Neural cell (in vitro differentiated cells): ENCODE measurements around the gene KIF13A. TPM values are rescaled to one million over a fixed set of nuclear protein-coding genes. Genes with fewer than 3 reads are reported as not detected.

ENCODE experiments used
- H2AFZ ChIP-seq: fragments of 200-600, 300-800 bp; sonication (generic), shearing (Covaris generic); 2 replicates; pipeline ENCODE4 v1.6.0; 2014; ENCODE audit warnings: low read depth, mild to moderate bottlenecking, antibody characterized with exemption, low read length, moderate library complexity
- H3F3A ChIP-seq: fragments of 200-600 bp; shearing (Covaris generic); 2 replicates; pipeline ENCODE4 v1.6.1; 2016; ENCODE audit warnings: mild to moderate bottlenecking, moderate library complexity, mixed read lengths, antibody characterized with exemption, low read length; ENCODE audit not compliant: insufficient read depth, poor library complexity, severe bottlenecking
- H3K27ac ChIP-seq: fragments of 200-600, 300-800 bp; sonication (generic), shearing (Covaris generic); 2 replicates; pipeline ENCODE4 v1.5.1; 2014; ENCODE audit warnings: mild to moderate bottlenecking, low read length, moderate library complexity
- H3K27me3 ChIP-seq: fragments of 300-800, 200-600 bp; sonication (generic), shearing (Covaris generic); 2 replicates; pipeline ENCODE4 v1.6.0; 2014; ENCODE audit warnings: mild to moderate bottlenecking, low read depth, low read length, moderate library complexity; ENCODE audit not compliant: insufficient read depth
- H3K36me3 ChIP-seq: fragments of 300-800, 200-600 bp; sonication (generic), shearing (Covaris generic); 2 replicates; pipeline ENCODE4 v1.5.1; 2014; ENCODE audit warnings: mild to moderate bottlenecking, antibody characterized with exemption, low read length, moderate library complexity; ENCODE audit not compliant: insufficient read depth
- H3K4me2 ChIP-seq: fragments of 300-800, 200-600 bp; sonication (generic), shearing (Covaris generic); 2 replicates; pipeline ENCODE4 v1.6.0; 2014; ENCODE audit warnings: mild to moderate bottlenecking, low read length
- H3K4me3 ChIP-seq: fragments of 300-800, 200-600 bp; sonication (generic), shearing (Covaris generic); 2 replicates; pipeline ENCODE4 v1.5.1; 2014; ENCODE audit warnings: mild to moderate bottlenecking, low read length, moderate library complexity
- H3K79me2 ChIP-seq: fragments of 200-600 bp; shearing (Covaris generic); replicated peaks from 2 replicates; pipeline ENCODE4 v1.6.0; 2014; ENCODE audit warnings: mild to moderate bottlenecking, low read length, moderate library complexity; ENCODE audit not compliant: insufficient read depth
- H3K9ac ChIP-seq: fragments of 300-800, 200-600 bp; sonication (generic), shearing (Covaris generic); 2 replicates; pipeline ENCODE4 v1.6.1; 2016; ENCODE audit warnings: mild to moderate bottlenecking, low read length, mixed read lengths
- H3K9me2 ChIP-seq: fragments of 200-600 bp; shearing (Covaris generic); 2 replicates; pipeline ENCODE4 v1.6.1; 2016; ENCODE audit warnings: mild to moderate bottlenecking, low read length, mixed read lengths; ENCODE audit not compliant: insufficient read depth
- H3K9me3 ChIP-seq: fragments of 200-600, 300-800 bp; sonication (generic), shearing (Covaris generic); 2 replicates; pipeline ENCODE4 v1.6.1; 2016; ENCODE audit warnings: mild to moderate bottlenecking, mixed run types, low read length, moderate library complexity, mixed read lengths
- H4K20me1 ChIP-seq: fragments of 200-600 bp; shearing (Covaris generic); 2 replicates; pipeline ENCODE4 v1.6.1; 2016; ENCODE audit warnings: mild to moderate bottlenecking, mixed run types; ENCODE audit not compliant: insufficient read depth
- CTCF ChIP-seq: fragments of 450-650 bp; IDR thresholded peaks from 2 replicates; pipeline ENCODE4 v1.5.1; 2014; ENCODE audit warnings: antibody characterized with exemption, mild to moderate bottlenecking, moderate library complexity; ENCODE audit not compliant: poor library complexity, severe bottlenecking
- EP300 ChIP-seq: fragments of 450-650 bp; conservative IDR thresholded peaks from 2 replicates; pipeline ENCODE4 v1.6.1; 2014; ENCODE audit warnings: antibody characterized with exemption, mild to moderate bottlenecking, moderate library complexity; ENCODE audit not compliant: poor library complexity, severe bottlenecking
- EZH2 ChIP-seq: fragments of 200-600, 300-800 bp; shearing (Covaris generic), sonication (generic); IDR thresholded peaks from 2 replicates; pipeline ENCODE4 v1.6.1; 2014; ENCODE audit warnings: antibody characterized with exemption, low read length, borderline replicate concordance, mild to moderate bottlenecking; ENCODE audit not compliant: insufficient read depth, poor library complexity, severe bottlenecking
- MXI1 ChIP-seq: fragments of 450-650 bp; conservative IDR thresholded peaks from 2 replicates; pipeline ENCODE4 v1.6.1; 2014; ENCODE audit warnings: antibody characterized with exemption, mild to moderate bottlenecking; ENCODE audit not compliant: poor library complexity, severe bottlenecking
- POLR2AphosphoS5 ChIP-seq: IDR thresholded peaks from 2 replicates; pipeline ENCODE4 v1.6.1; 2012
- RAD21 ChIP-seq: fragments of 450-650 bp; conservative IDR thresholded peaks from 2 replicates; pipeline ENCODE4 v1.6.1; 2014; ENCODE audit warnings: antibody characterized with exemption, mild to moderate bottlenecking, moderate library complexity
- REST ChIP-seq: IDR thresholded peaks from 2 replicates; pipeline ENCODE4 v1.6.1; 2012; ENCODE audit warnings: borderline replicate concordance
- SMC3 ChIP-seq: fragments of 450-650 bp; conservative IDR thresholded peaks from 2 replicates; pipeline ENCODE4 v1.6.1; 2014; ENCODE audit warnings: antibody characterized with exemption, mild to moderate bottlenecking, moderate library complexity; ENCODE audit not compliant: poor library complexity
- TAF1 ChIP-seq: IDR thresholded peaks from 2 replicates; pipeline ENCODE4 v1.6.1; 2012; ENCODE audit warnings: low read depth
- polyA plus RNA-seq: library from polyadenylated mRNA; depleted of rRNA; stranded (reverse); fragments of >200 nt; gene quantifications from 2 replicates; pipeline ENCODE4 v1.2.3, GENCODE V29; 2014

Gene KIF13A
- polyA plus RNA-seq, 1 donor from 2014 or later = 9.4 TPM

- Histone ChIP-seq H3K79me2 (no peaks in the 10 kb centered on the region), H2AFZ (no peak overlapping the region), H3K36me3 (no peaks in the 10 kb centered on the region), H3K9me3 (no peaks in the 10 kb centered on the region), H3K4me2 (no peak overlapping the region), H4K20me1 (no peaks in the 10 kb centered on the region), H3K9ac (no peak overlapping the region), H3K9me2 (no peaks in the 10 kb centered on the region), H3F3A (no peaks in the 10 kb centered on the region), H3K27me3 (no peaks in the 10 kb centered on the region), H3K4me3 (no peak overlapping the region), H3K27ac (no peak overlapping the region)
- TF ChIP-seq POLR2AphosphoS5 = no peak
- no peak for TF ChIP-seq CTCF
- TF ChIP-seq SMC3 = no peak
- no peak for TF ChIP-seq EZH2
- TF ChIP-seq REST = no peak
- TF ChIP-seq TAF1 = no peak
Measured at GRCh38 chr6:17921454-17921853, 66.0 kb downstream of the KIF13A start.

GRCh38 chr6:17919496-17919895, 67.9 kb downstream of the KIF13A start:
- no peak overlapping the region for H3K4me2 ChIP-seq
- no peaks in the 10 kb centered on the region for H3K27me3 ChIP-seq
- H3F3A ChIP-seq = no peaks in the 10 kb centered on the region
- H4K20me1 ChIP-seq = no peaks in the 10 kb centered on the region
- no peaks in the 10 kb centered on the region for H3K9me3 ChIP-seq
- no peak overlapping the region for H2AFZ ChIP-seq
- H3K36me3 ChIP-seq = no peaks in the 10 kb centered on the region
- no peaks in the 10 kb centered on the region for H3K79me2 ChIP-seq
- no peak overlapping the region for H3K9ac ChIP-seq
- no peaks in the 10 kb centered on the region for H3K9me2 ChIP-seq
- TF ChIP-seq TAF1 (no peak), REST (no peak), SMC3 (no peak), EZH2 (no peak), MXI1 (no peak), EP300 (no peak), RAD21 (no peak), CTCF (no peak), POLR2AphosphoS5 (no peak)
- no peak overlapping the region for H3K4me3 ChIP-seq
- H3K27ac ChIP-seq = no peak overlapping the region
